22Rv1 (cell line): ENCODE measurements around the gene MXD1.

Experiments used
- CTCF ChIP-seq: fragments of 450-650 bp; IDR thresholded peaks from 2 replicates; pipeline ENCODE4 v1.5.1; 2017; ENCODE audit warnings: mild to moderate bottlenecking
- ZFX ChIP-seq: fragments of 450-650 bp; IDR thresholded peaks from 2 replicates; pipeline ENCODE4 v1.6.1; 2017; ENCODE audit warnings: antibody characterized with exemption, borderline replicate concordance

- no peak for TF ChIP-seq CTCF
- no peak for TF ChIP-seq ZFX
Measured at GRCh38 chr2:69966496-69966895, 51.6 kb downstream of the MXD1 start.
